Measurements from ENCODE around the gene STK10. TPM values are rescaled to one million over a fixed set of nuclear protein-coding genes. Genes with fewer than 3 reads are reported as not detected.

The STK10 gene
- total and polyA plus RNA-seq, 3 donors from 2014 or later = 48.8 to 148 (median 142) TPM

DNA sequence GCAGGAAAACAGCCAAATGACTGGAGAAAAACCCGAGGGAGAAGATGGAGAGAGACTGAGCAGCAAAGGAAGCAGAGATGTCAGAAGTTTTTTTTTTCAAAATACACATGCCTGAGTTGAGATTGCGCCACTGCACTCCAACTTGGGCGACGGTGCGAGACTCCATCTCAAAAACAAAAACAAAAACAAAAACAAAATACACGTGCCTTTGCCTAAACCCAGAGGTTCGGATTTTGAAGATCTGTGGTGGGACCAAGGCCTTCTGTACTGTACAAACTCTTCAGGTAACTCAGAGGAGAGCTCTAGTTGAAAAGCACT is 142.8 kb downstream of the STK10 start:
- Histone ChIP-seq H3K36me3 (ENCODE audit: low read depth, missing control alignments) (no peaks in the 10 kb centered on the region), H3K27ac (no peak overlapping the region), H3K4me1 (peaks cover 10% of the 10 kb centered on the region), H3K4me3 (no peak overlapping the region), H3K9me3 (no peaks in the 10 kb centered on the region), H3K27me3 (no peaks in the 10 kb centered on the region)
- no peak for TF ChIP-seq POLR2A (IDR thresholded peaks at IDR 0.05)
- TF ChIP-seq, protein P1, sequence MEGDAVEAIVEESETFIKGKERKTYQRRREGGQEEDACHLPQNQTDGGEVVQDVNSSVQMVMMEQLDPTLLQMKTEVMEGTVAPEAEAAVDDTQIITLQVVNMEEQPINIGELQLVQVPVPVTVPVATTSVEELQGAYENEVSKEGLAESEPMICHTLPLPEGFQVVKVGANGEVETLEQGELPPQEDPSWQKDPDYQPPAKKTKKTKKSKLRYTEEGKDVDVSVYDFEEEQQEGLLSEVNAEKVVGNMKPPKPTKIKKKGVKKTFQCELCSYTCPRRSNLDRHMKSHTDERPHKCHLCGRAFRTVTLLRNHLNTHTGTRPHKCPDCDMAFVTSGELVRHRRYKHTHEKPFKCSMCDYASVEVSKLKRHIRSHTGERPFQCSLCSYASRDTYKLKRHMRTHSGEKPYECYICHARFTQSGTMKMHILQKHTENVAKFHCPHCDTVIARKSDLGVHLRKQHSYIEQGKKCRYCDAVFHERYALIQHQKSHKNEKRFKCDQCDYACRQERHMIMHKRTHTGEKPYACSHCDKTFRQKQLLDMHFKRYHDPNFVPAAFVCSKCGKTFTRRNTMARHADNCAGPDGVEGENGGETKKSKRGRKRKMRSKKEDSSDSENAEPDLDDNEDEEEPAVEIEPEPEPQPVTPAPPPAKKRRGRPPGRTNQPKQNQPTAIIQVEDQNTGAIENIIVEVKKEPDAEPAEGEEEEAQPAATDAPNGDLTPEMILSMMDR (IDR thresholded peaks at IDR 0.05) = no peak
- WGBS, 2 donors = 88 to 89% methylated on average over 7 of the region's 7 CpGs
- intact Hi-C loops (cut with DNase I; ENCODE audit: low total_unique reads) = loop anchor here (10.0 kb wide), 1 partner anchor 130 kb away; no protein-coding TSS in a partner anchor
- no peak for DNase-seq

DNA sequence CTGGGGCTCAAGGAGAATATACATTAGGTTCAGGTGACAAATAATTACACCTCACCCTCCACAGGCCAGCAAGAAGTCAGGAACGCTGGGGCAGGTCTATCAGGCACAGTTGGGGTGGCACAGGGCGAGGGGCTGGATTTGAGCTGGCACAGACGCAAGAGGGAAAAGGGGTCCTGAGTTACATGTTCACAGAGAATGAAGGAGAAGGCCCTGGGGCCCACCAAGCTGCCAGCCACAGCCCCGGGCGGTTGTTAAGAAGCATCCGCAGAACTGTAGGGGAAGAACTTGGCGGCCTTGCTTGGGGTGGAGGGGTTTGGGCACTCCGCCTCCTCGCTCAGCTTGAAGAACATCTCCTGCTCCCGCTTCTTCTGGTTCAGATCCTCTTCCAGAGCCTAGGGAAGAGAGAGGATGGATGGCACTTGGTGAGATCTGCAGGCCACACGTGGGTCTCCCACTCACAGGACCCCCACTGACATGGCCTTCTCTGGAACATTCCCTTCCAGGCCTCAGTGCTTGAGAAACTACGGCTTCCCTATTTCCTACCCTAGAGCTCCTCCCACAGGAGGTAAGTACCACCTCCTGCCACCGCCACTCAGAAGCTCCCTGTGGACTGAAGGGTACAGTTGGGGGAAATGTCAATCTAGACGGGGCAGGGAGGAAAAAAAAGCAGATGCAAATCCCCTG is 143.3 kb downstream of the STK10 start:
- H3K36me3 ChIP-seq (ENCODE audit: low read depth, missing control alignments) = no peaks in the 10 kb centered on the region
- peaks cover 10% of the 10 kb centered on the region for H3K4me1 ChIP-seq
- H3K27me3 ChIP-seq = no peaks in the 10 kb centered on the region
- 88 to 93% methylated on average over 14 of the region's 14 CpGs for WGBS, 2 donors
- TF ChIP-seq, protein P1 (IDR thresholded peaks at IDR 0.05) = no peak
- no peak for TF ChIP-seq POLR2A (IDR thresholded peaks at IDR 0.05)
- no peak overlapping the region for H3K4me3 ChIP-seq
- H3K9me3 ChIP-seq = no peaks in the 10 kb centered on the region
- no peak overlapping the region for H3K27ac ChIP-seq
- intact Hi-C loops (cut with DNase I; ENCODE audit: low total_unique reads) = loop anchor here (10.0 kb wide), 1 partner anchor 130 kb away; no protein-coding TSS in a partner anchor
- DNase-seq = no peak

- no peak for DNase-seq
- Histone ChIP-seq H3K27me3 (no peaks in the 10 kb centered on the region), H3K4me1 (peaks cover 10% of the 10 kb centered on the region), H3K36me3 (ENCODE audit: low read depth, missing control alignments) (no peaks in the 10 kb centered on the region), H3K4me3 (no peak overlapping the region), H3K27ac (no peak overlapping the region), H3K9me3 (no peaks in the 10 kb centered on the region)
- TF ChIP-seq POLR2A (IDR thresholded peaks at IDR 0.05) = no peak
- TF ChIP-seq, protein P1 (IDR thresholded peaks at IDR 0.05) = no peak
- WGBS, 2 donors = 69 to 80% methylated on average over 13 of the region's 13 CpGs
- intact Hi-C loops (cut with DNase I; ENCODE audit: low total_unique reads) = loop anchor here (10.0 kb wide), 1 partner anchor 129 kb away; no protein-coding TSS in a partner anchor
These were observed 144.2 kb downstream of the STK10 start for GRCh38 chr5:172043865-172044264.

- no peak overlapping the region for H3K4me3 ChIP-seq
- no peak overlapping the region for H3K27ac ChIP-seq
- DNase-seq = no peak
- intact Hi-C loops (cut with DNase I; ENCODE audit: low total_unique reads) = loop anchor here (10.0 kb wide), 1 partner anchor 127 kb away; no protein-coding TSS in a partner anchor
- H3K36me3 ChIP-seq (ENCODE audit: low read depth, missing control alignments) = no peaks in the 10 kb centered on the region
- no peaks in the 10 kb centered on the region for H3K27me3 ChIP-seq
- H3K4me1 ChIP-seq = peaks cover 3% of the 10 kb centered on the region
- WGBS, 2 donors = 87 to 90% methylated on average over 13 of the region's 13 CpGs
- H3K9me3 ChIP-seq = no peaks in the 10 kb centered on the region
- TF ChIP-seq, protein P1 (IDR thresholded peaks at IDR 0.05) = no peak
- TF ChIP-seq POLR2A (IDR thresholded peaks at IDR 0.05) = no peak
These were observed 145.8 kb downstream of the STK10 start for GRCh38 chr5:172042183-172042582.

GRCh38 chr5:172038167-172038566 is 149.9 kb downstream of the STK10 start:
- Histone ChIP-seq H3K9me3 (no peaks in the 10 kb centered on the region), H3K27me3 (no peaks in the 10 kb centered on the region), H3K27ac (no peak overlapping the region), H3K4me1 (no peaks in the 10 kb centered on the region), H3K4me3 (no peak overlapping the region), H3K36me3 (ENCODE audit: low read depth, missing control alignments) (no peaks in the 10 kb centered on the region)
- DNase-seq = no peak
- no peak for TF ChIP-seq POLR2A (IDR thresholded peaks at IDR 0.05)
- TF ChIP-seq, protein P1 (IDR thresholded peaks at IDR 0.05) = no peak
- intact Hi-C loops (cut with DNase I; ENCODE audit: low total_unique reads) = no loop called here
- WGBS, 2 donors = 81 to 91% methylated on average over 3 of the region's 3 CpGs
